NOMO-1 treated with DMSO at 0.1 percent for 48 hours (cell line): ENCODE data around the gene CLEC2A.

Experiments
- DNase-seq: peaks from one replicate; lab custom pipeline; 2025; ENCODE audit not compliant: unreplicated experiment; lab: John Stamatoyannopoulos, UW

CLEC2A gene

DNA sequence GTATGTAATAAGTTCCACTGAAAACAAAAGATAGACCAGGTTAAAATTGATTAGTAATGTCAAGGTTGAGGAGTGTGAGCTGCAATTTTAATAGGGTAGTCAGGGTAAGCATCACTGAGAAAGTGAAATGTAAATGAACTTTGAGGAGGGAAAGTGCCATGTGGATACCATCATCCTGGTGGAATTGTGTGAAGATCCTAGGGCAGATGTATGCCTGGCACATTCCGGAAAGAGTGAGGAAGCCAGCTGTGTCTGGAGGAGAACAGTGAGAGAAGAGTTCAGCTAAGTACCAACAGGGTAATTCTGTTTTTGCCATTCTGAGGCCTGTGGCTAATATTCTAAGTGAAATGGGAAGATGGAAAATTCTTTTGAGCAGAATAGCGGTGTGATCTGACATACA, 2.9 kb upstream of the CLEC2A start:
- DNase-seq = no peak

DNA sequence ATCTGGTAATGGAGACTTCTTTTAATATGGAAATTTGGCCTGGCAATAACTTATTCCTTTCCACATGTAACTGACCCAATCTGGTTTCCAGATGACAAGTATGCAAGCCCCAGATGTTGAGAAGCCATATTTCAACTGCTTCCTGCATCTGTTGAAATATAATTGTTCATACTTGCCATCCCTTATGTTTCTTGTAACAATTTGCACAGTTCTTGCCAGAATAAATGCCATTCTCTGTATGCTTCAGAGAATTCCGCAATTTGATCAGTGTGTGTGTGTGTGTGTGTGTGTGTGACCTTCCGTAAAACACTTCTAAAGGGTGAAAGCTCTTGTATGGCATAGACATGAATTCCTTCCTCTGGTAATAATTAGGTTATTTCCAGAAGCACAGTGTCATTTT, 1.8 kb upstream of the CLEC2A start:
- no peak for DNase-seq

DNA sequence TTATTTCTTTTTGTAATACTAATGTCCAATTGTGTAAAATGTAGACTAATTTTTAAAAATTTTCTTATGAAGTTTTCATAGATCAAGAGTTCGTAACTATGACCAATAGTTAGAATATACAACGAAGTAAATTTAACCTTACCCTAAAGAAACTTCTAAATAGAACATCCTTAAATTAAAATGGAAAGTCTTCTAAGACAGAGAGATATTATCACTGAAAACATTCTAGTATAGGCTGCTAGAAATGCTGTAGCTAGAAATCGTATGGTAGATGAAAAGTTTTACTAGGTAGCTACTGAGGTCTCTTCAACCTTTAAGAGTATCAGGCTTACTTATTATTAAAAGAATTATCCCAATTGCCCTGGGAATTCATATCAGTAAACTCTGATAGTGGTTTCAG, 925 bp downstream of the CLEC2A start:
- no peak for DNase-seq

DNA sequence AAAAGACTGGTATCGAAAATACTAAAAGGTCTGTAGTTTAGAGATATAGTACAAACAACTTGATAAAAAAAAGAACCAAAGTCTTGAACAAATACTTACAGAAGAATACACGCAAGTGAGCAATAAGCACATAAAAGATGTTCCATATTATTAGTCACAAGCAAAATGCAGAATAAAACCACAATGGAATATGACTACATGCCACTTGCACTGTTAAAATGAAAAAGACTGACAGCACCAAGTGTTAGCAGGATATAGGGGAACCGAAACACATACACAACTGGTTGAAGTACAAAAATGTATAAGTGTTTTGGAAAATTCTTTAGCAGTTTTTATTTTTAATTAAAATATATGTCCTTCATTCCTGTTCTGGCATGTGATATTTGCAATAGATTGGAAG, 3.6 kb downstream of the CLEC2A start:
- peak; percentile 77 for DNase-seq

DNA sequence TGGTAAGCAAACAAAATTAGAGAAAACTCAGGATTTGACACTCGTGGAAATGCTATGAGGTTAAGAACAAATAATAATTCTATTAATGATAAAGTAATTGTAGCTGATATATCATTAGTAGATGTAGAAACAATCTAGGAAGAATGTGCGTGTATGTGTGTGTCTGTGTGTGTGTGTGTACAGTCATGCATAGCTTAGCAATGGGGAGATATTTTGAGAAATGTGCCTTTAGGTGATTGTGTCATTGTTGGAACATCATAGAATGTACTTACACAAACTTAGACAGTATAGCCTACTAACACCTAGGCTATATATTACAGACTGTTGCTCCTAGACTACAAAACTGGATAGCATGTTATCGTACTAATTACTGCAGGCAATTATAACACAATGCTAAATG, 5.3 kb downstream of the CLEC2A start:
- no peak for DNase-seq

DNA sequence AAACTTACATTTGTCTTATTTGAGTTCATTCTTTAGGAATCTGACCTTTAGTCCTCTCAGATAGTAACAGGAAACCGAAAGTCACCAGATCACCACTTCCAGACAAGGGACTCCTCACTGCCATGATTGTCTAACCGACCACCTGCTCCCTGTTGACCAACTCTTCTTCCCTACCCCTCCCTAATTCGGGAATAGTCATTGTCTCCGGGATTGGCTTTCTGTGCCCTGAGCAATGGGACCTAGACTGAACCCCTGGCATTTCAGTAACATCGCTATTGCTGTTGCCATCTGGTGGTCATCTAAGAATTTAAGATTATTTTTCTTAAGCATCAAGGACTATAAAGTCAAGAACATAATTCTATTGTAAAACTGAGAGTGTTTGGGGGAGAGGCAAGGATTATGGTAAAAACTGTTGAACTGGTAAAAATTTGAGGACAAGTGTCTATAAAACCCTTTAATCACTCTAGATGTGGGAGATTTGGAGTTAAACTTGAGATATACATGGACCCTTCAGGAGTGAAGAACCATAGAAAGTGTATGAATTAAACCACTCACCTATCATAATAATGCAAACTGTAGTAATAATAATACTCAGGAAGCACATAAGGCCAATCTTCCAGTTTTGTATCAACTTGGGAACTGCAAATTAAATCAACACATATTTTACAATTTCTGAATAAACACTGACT, 6.3 kb downstream of the CLEC2A start:
- DNase-seq = peak; percentile 59

DNA sequence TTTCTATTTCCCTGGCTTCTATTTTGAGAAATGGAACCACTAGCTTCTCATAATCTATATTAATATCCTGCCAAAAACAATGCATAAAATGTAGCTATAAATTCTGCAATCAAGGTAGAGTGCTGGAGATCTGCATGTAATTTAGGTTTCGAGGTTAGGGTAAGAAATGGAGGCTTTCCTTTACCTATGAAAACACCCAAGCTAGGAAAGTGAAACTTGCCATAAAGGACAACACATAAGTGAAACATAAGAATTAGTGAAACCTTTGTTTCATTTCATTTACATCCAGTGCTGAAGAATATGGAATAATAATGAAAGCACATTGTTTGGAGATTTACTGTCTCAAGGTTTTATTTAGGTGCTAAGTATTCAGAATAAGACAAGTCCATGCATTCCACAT, 9.7 kb downstream of the CLEC2A start:
- DNase-seq = no peak

DNA sequence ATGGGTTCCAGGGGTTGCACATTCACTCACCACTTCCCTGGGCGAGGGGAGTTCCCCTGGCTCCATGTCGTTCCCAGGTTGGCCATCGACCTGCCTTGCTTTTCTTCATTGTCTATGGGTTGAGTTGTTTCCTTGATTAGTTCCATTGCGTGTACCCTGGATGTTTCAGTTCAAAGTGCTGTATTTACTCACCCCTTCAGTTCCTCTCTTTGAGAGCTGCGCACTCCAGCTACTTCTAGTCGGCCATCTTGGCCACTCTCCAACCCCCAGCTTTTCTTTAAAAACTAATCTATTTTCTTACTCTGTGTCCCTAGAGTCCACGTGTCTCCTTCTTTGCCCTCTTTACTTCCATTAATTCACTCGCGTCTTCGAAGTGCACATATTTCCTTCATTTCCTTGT, 11.7 kb downstream of the CLEC2A start:
- no peak for DNase-seq

DNA sequence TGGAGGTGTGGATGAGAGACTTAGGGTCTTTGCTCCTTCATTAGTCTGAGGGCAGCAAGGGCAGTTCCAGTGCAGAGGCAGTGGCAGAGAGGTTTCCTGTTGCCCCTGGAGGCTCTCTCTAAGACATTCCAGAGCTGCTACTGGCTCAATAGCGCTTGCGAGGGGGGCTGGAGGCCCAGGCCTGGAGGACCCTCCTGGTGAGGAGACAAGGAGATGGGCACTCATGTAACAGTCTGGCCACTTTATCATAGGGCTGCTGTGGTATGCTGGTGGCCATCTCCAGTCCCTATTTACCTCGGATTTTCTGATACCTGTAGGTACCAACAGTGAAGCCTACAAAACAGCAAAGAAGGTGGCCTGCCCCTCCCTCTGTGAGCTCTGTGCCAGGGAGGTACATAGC, 12.7 kb downstream of the CLEC2A start:
- DNase-seq = no peak

DNA sequence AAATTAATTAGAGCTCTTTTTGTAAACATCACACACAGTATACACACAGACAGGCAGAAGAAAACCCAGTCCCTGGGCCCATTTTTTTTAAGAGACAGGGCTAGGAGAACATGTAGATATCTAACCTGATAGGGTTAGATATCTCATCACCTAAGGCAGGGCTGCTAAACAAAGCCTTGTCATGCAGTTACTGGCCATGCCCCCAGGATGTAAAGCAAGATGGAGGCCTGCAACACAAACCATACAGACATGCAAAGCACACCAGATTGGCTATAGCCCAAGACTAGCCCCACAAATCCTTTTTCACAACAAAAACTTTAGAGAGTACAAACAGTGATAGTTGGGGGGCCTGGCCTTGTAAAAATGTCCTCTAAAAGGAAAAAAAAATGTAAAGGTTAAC, 20.5 kb downstream of the CLEC2A start:
- no peak for DNase-seq

DNA sequence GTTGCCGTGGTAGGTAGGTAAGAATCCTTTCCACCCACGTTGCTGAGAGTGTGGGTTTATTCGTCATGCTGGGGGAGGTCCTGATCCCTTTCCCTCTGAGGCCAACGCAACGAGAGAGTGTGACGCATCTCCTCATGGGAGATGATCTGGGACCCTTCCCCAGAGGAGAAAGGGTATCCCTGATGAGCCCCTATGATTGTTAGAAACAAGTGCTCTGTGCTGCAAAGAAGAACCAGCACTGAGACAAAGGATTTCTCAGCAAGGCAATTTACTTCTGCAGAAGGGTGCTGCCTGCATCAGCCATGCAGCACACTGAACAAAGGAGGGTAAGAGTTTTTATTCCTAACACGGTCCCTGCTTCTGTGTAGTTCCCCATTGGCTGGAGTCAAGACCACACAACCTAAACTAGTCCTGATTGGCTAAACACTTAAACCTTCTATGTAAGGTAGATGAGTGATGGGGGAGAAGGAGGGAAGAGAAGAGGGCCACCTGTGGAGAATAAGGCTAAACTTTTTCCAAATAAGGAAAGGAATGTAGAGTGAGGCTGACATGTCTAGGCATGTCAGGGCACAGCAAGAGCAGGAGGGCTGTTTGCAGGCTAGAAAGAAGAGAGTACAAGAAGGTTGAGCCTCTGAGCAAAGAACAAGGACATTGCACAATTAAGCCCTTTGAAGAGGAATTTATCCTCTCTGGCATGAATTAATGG, 21.3 kb downstream of the CLEC2A start:
- no peak for DNase-seq

DNA sequence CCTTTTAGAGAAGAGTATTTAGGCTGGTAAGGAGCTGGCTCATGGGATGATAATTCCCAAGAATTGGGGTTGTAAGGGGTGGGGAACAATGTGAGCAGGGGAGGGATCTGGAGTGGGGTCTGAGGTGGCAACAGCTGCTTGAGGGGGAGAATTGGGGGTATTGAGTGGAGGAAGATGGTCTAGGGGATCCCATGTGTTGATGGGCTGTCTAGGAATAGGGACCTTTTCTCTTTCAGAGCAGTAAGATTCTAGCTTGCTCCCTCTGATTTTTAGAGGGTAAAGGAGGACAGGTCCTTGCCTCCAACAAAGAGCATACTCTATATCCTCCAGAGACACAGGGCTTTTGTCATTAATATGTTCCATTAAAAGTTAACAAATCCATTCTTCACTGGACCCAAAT, 22.4 kb downstream of the CLEC2A start:
- no peak for DNase-seq

DNA sequence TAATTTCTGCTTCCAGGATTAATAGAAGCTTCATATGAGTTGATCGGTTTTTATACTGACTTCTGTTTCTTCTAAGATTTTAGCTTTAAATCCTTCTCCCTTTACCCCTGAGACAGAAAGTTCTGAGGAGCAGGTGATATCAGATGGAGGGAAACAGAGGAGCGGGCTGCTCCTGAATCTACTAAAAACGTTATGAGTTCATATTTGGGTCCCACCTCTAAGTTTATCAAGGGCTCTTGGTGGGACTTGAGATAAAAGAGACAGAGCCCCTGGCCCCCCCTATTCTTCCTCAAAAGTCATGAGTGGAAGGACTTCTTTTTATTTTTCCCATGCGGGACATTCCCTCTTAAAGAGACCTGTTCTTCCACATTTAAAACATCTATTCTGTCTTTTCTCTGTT, 23.8 kb downstream of the CLEC2A start:
- DNase-seq = no peak

DNA sequence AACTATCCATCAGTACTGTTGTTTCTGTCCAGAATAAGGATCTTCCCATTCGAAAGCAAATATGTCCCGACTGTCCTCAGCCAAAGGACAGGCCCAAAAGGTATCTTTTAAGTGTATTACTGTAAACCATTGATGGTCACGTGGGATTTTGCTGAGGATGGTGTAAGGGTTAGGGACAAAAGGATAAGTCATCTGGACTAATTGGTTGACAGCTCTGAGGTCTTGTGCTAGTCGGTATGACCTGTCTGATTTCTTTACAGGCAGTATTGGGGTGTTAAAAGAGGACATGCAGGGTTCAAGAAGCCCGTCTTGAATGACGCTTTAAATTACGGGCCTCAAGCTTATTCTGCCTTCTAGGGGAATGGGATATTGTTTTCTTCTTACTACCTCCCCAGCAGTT, 24.4 kb downstream of the CLEC2A start:
- DNase-seq = no peak

DNA sequence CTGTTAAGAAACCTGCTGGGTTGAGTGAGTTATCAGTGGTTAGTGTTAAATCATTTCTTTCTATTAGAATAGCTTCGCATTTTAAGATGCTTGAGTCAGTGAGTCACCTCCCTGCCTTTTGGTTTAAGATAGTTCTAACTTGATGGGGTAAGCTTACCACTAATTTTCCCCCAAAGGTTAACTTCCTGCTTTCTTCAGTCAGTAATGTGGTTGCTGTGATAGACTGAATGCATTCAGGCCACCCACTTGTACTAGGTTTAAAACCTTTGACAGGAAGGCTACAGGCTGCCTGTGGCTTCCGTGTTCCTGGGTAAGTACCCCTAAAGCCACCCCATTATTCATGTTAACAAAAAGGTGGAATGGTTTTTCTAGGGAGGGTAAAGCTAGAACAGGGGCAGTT, 25.3 kb downstream of the CLEC2A start:
- peak; percentile 94 for DNase-seq

DNA sequence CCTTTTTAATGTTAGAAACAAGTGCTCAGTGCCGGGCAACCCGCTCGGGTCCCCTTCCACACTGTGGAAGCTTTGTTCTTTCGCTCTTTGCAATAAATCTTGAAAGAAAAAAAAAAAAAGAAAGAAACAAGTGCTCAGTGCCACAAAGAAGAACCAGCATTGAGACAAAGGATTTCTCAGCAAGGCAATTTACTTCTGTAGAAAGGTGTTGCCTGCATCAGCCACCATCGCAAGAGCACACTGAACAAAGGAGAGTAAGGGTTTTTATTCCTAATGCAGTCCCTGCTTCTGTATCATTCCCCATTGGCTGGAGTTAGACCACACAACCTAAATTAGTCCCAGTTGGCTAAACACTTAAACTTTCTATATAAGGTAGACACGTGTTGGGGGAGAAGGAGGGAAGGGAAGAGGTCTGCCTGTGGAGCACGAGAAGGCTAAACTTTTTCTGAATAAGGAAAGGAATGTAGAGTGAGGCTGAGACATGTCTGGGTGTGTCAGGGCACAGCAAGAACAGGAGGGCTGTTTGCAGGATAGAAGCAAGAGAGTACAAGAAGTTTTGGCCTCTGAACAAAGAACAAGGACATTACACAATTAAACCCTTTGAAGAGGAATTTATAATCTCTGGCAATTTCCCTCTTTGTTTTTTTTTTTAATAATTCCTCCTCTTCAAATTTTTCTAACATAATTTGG, 29.5 kb downstream of the CLEC2A start:
- no peak for DNase-seq

DNA sequence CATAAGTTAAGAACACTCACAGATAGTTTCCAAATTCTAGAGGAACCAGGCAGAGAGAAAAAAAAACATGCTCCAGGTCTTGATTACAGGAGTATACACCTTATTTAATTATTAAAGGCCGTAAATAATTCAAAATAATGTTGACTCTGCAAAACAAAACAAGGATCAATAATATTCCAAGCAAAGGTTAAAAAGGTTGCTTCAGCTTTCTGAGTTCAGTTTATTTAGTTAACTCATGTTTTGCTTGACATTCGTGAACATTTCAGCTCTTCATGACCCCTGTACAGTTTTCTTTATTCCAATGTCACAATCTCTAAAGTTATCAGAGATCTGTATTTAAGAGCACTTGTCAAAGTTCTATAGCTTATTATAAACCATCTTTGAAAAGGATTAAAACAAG, 31.2 kb downstream of the CLEC2A start:
- DNase-seq = no peak

DNA sequence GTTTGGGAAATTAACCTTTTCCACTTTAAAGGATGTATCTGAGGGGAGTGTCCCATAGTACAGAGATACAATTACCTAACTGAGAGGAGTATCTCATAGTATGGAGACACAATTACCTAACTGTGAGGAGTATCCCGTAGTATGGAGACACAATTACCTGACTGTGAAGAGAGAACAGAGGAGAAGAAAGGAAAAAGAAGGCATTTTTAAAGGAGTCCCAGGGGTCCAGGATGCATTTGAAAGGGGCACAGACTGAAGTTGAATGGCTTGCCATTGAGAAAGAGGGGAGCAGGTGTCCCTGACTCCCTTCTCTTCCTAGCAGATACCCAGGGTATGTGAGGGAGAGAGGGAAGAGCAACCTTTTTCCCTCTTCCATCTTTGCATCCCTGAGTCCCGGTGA, 33.0 kb downstream of the CLEC2A start:
- DNase-seq = no peak

DNA sequence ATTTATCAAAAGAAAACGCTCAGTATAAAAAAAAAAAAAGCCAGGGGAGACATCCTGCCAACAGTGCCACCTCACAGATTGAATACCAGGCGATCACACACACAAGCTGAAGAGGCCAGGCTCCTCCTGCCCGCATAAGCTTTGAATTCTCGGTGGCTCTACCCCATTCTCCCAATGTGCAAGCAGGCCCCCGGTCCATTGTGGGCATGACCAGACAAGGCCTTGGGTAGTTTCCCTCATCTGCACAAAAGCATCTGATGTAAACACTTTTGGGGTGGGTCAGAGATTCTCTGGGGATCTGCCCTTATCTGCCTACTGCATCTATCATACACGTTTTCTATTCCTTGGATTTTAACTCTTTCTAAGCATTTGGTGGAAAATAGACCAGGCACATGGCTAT, 34.6 kb downstream of the CLEC2A start:
- no peak for DNase-seq

DNA sequence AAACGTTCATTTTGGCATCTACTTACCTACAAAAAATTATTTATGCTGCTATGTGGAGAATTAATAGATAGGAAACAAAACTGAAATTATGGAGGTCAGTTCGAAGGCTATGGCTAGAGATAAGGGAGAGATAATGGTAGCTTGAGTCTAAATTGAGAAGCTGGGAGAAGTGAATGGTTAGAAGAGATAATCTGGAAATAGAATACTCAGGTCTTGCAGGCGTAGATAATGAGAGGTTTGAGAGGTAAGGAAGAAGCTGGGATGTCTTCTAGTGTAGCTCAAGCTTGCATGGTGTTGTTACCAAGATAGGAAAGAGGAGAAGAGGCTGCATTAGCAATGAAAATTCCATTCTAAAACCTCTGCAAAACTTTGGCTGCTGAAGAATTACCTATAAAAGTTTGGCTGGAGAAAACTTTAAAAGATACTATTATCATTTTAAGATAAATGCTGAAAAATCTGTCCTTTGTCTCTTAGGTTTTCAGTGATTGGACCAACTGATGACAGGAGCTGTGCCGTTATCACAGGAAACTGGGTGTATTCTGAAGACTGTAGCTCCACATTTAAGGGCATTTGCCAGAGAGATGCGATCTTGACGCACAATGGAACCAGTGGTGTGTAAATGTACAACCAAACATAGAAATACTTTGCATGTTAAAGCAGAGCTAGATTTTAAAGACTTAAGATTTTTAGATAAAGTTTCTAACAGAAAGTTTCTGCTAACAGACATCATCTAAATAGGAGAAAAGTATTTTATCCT, 36.8 kb downstream of the CLEC2A start:
- DNase-seq = no peak

DNA sequence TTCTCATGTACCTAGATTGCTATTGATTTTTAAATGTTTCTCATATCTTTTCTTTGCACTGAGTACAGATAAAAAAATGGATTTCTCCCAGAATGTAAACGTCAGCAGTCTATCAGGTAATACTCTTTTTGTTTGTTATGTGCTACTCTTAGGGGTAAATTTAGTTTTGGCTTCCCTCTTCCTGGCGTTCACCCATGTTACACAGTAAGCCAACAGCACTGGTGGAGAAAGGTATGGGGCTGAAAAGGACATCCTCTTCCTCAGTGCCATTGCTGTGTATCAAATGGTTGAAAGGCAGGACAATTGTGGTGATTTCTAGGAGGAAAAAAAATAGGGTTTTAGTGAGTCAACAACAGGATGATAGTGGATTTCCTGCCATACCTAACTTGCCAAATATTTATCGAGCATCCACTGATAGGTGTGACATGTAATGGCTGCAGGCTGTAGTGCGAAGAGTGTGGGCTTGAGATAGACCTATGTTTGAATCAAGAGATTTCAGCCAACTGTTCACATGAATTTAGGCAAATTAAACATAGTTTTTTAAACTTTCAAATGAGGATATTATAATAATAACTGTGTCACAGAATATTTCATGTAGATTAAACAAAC, 43.4 kb downstream of the CLEC2A start:
- DNase-seq = no peak
